ENCODE data around the gene ZNF236.

DNA sequence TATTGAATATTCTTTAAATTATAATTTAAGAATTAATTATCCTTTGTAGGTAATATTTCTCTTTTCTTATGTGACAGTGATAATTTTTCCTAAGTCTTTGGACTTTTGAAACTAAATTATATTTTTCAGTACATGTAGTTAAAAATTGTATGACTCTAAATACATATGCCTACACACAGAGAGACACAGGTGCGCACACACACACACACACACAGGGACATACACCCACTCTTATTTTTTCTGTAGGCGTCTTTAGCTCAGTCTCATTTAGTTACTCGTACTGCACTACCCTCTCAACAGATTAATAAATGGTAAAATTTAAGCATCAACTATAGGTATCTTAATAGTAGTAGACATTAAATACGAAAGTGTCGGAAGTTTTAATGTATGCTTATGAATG, 56.1 kb downstream of the ZNF236 start:
- TF ChIP-seq, protein P1, sequence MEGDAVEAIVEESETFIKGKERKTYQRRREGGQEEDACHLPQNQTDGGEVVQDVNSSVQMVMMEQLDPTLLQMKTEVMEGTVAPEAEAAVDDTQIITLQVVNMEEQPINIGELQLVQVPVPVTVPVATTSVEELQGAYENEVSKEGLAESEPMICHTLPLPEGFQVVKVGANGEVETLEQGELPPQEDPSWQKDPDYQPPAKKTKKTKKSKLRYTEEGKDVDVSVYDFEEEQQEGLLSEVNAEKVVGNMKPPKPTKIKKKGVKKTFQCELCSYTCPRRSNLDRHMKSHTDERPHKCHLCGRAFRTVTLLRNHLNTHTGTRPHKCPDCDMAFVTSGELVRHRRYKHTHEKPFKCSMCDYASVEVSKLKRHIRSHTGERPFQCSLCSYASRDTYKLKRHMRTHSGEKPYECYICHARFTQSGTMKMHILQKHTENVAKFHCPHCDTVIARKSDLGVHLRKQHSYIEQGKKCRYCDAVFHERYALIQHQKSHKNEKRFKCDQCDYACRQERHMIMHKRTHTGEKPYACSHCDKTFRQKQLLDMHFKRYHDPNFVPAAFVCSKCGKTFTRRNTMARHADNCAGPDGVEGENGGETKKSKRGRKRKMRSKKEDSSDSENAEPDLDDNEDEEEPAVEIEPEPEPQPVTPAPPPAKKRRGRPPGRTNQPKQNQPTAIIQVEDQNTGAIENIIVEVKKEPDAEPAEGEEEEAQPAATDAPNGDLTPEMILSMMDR (IDR thresholded peaks at IDR 0.05; ENCODE audit: insufficient read depth, low read depth, low read length) = no peak
- TF ChIP-seq EZH2 (IDR thresholded peaks at IDR 0.05; ENCODE audit: insufficient read depth, low read length) = no peak
